KMS-11 (cell line): ENCODE results near the gene MRPS18B.

Experiments
- H2AFZ ChIP-seq: fragments of 200-600 bp; sonication (generic); 2 replicates; pipeline ENCODE4 v1.6.1; 2016; ENCODE audit warnings: antibody characterized with exemption, mixed run types, low read depth
- H3K27ac ChIP-seq: fragments of 200-600 bp; sonication (generic); 2 replicates; pipeline ENCODE4 v1.6.1; 2016; ENCODE audit warnings: mild to moderate bottlenecking, mixed run types
- H3K27me3 ChIP-seq: fragments of 200-600 bp; sonication (generic); 2 replicates; pipeline ENCODE4 v1.6.1; 2017; ENCODE audit warnings: mild to moderate bottlenecking, low read depth, mixed run types, moderate library complexity; ENCODE audit not compliant: insufficient read depth
- H3K36me3 ChIP-seq: fragments of 200-600 bp; sonication (generic); 2 replicates; pipeline ENCODE4 v1.6.1; 2017; ENCODE audit warnings: mild to moderate bottlenecking, mixed run types; ENCODE audit not compliant: insufficient read depth
- H3K4me1 ChIP-seq: fragments of 200-600 bp; sonication (generic); 2 replicates; pipeline ENCODE4 v1.6.1; 2016; ENCODE audit warnings: mild to moderate bottlenecking, low read depth, mixed run types; ENCODE audit not compliant: poor library complexity, severe bottlenecking
- H3K4me2 ChIP-seq: fragments of 200-600 bp; sonication (generic); 2 replicates; pipeline ENCODE4 v1.7.0; 2016; ENCODE audit warnings: mild to moderate bottlenecking, mixed run types
- H3K4me3 ChIP-seq: fragments of 200-600 bp; sonication (generic); IDR thresholded peaks from 2 replicates; pipeline ENCODE4 v1.6.1; 2017; ENCODE audit warnings: low read depth, low read length, mixed read lengths; ENCODE audit not compliant: insufficient read depth
- H3K79me2 ChIP-seq: fragments of 200-600 bp; sonication (generic); 2 replicates; pipeline ENCODE4 v1.6.1; 2016; ENCODE audit warnings: low read depth, mixed run types; ENCODE audit not compliant: insufficient read depth
- H3K9ac ChIP-seq: fragments of 200-600 bp; sonication (generic); 2 replicates; pipeline ENCODE4 v1.6.1; 2016; ENCODE audit warnings: mild to moderate bottlenecking, mixed run types
- H4K20me1 ChIP-seq: fragments of 200-600 bp; sonication (generic); 2 replicates; pipeline ENCODE4 v1.6.1; 2016; ENCODE audit warnings: mild to moderate bottlenecking, mixed run types; ENCODE audit not compliant: insufficient read depth
- CTCF ChIP-seq: fragments of 200-600 bp; sonication (generic); conservative IDR thresholded peaks from 2 replicates; pipeline ENCODE4 v1.6.1; 2017; ENCODE audit warnings: low read depth, mild to moderate bottlenecking, antibody characterized with exemption, low read length, moderate library complexity, mixed read lengths

MRPS18B gene

DNA sequence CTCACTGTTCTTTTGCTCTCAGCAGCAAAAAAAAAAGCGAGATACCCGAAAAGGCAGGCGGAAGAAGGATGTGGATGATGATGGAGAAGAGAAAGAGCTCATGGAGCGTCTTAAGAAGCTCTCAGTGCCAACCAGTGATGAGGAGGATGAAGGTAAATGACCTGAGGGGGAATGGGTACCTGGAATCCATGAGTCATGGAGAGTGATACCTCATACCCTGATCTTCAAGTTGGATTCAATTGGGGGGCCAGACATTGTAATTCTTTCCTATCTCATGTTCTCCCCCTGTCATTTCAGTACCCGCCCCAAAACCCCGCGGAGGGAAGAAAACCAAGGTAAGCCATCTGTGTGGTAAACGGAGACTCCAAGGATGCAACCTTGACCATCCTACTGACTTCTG, 39.6 kb upstream of the MRPS18B start:
- Histone ChIP-seq H3K4me1 (peaks cover 12% of the 10 kb centered on the region), H3K4me3 (no peak overlapping the region), H4K20me1 (0 out of 2 replicates have a peak, but pooled peaks cover 11% of the 10 kb centered on the region), H3K27ac (no peak overlapping the region), H3K4me2 (no peak overlapping the region), H3K9ac (no peak overlapping the region), H3K36me3 (peaks cover 18% of the 10 kb centered on the region; the same call in 1 of the 2 replicates), H2AFZ (no peak overlapping the region), H3K27me3 (no peaks in the 10 kb centered on the region), H3K79me2 (peaks cover 33% of the 10 kb centered on the region)
- TF ChIP-seq CTCF: no peak

- no peak overlapping the region for H3K9ac ChIP-seq
- H3K4me1 ChIP-seq: no peaks in the 10 kb centered on the region
- H3K4me3 ChIP-seq: no peak overlapping the region
- H3K36me3 ChIP-seq: peaks cover 9% of the 10 kb centered on the region; the same call in 1 of the 2 replicates
- H3K27ac ChIP-seq: no peak overlapping the region
- no peaks in the 10 kb centered on the region for H4K20me1 ChIP-seq
- no peak for TF ChIP-seq CTCF
- no peaks in the 10 kb centered on the region for H3K27me3 ChIP-seq
- no peak overlapping the region for H3K4me2 ChIP-seq
- H3K79me2 ChIP-seq: no peaks in the 10 kb centered on the region
- H2AFZ ChIP-seq: no peak overlapping the region
These were observed 33.7 kb upstream of the MRPS18B start for GRCh38 chr6:30583921-30584320.

DNA sequence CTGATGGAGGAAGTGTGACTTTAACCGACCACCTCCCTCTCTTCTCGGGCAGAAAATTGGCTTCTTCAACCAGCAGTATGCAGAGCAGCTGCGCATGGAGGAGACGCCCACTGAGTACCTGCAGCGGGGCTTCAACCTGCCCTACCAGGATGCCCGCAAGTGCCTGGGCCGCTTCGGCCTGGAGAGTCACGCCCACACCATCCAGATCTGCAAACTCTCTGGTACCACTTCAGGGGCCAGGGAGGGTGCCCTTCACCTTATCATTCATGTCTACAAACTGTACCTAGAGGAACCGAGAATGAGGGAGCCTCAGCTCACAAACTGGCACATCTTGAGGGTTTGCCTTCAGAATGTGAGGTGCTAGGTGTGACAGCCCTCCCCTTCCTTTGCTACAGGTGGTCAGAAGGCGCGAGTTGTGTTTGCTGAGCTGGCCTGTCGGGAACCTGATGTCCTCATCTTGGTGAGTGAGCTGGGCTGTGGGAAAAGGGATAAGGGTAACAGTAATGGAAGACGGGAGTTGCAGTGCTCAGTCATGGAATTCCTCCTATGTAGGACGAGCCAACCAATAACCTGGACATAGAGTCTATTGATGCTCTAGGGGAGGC, 27.8 kb upstream of the MRPS18B start:
- Histone ChIP-seq H3K27me3 (no peaks in the 10 kb centered on the region), H4K20me1 (no peaks in the 10 kb centered on the region), H3K4me1 (peaks cover 7% of the 10 kb centered on the region), H3K9ac (no peak overlapping the region), H3K4me3 (no peak overlapping the region), H3K79me2 (no peaks in the 10 kb centered on the region), H3K36me3 (peaks cover 7% of the 10 kb centered on the region; the same call in 1 of the 2 replicates), H3K27ac (no peak overlapping the region), H2AFZ (no peak overlapping the region), H3K4me2 (no peak overlapping the region)
- TF ChIP-seq CTCF: no peak

- no peak overlapping the region for H3K4me2 ChIP-seq
- TF ChIP-seq CTCF: no peak
- no peaks in the 10 kb centered on the region for H4K20me1 ChIP-seq
- no peaks in the 10 kb centered on the region for H3K79me2 ChIP-seq
- peak overlapping the region; percentile 33; the same call in 1 of the 2 replicates for H3K27ac ChIP-seq
- H3K4me3 ChIP-seq: no peak overlapping the region
- no peaks in the 10 kb centered on the region for H3K27me3 ChIP-seq
- H3K9ac ChIP-seq: no peak overlapping the region
- peaks cover 7% of the 10 kb centered on the region for H3K4me1 ChIP-seq
- H2AFZ ChIP-seq: no peak overlapping the region
- H3K36me3 ChIP-seq: peaks cover 7% of the 10 kb centered on the region; the same call in 1 of the 2 replicates
These were observed 27.1 kb upstream of the MRPS18B start for GRCh38 chr6:30590509-30590908.
